SIG-M5 (cell line): ENCODE data around the gene OXLD1.
"Not testable (repeated sequence)": the region's sequence is repeated elsewhere in the genome, so short reads cannot be mapped to it uniquely, and the experiment has no call there.

ENCODE experiments used
- DNase-seq: peaks from one replicate; lab custom pipeline; 2025; lab: John Stamatoyannopoulos, UW

The OXLD1 gene

DNA sequence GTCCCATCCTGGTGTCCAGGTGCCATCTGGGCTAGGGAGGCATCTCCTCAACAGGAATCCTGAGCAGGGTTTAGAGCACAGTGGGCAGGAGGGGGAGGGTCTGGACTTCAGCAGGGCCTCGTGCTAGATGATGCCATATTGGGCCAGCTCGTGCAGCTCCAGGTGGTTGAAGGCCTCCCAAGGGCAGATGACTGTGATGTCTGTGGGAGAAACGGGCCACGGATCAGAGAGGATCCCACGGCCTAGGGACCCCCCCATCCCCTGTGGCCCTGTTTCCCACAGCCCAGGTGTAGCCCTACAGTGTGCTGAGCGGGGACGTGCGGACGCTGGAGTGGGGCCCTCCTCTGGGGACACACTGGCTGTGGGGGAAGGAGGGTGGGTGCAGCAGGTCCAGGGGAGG lies 15.5 kb downstream of the OXLD1 start:
- no peak for DNase-seq

DNA sequence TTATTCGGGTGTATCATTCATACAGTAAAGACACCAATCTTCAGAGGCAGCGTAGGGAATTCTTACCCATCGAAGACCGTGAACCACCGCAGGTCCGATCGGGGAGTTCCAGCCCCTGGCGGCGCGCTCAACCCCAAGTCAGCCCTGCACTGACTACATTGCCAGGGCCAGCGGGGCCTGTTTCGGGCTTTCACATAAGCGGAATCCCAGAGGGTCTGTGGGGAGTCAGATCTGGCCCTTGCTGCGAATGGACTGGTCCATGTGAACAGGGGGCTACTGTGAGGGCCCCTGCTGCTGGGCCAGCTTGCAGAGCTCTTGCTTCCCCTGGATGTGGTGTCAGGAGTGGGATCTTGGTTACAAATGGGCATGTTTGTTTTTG lies 17.7 kb downstream of the OXLD1 start:
- no peak for DNase-seq

DNA sequence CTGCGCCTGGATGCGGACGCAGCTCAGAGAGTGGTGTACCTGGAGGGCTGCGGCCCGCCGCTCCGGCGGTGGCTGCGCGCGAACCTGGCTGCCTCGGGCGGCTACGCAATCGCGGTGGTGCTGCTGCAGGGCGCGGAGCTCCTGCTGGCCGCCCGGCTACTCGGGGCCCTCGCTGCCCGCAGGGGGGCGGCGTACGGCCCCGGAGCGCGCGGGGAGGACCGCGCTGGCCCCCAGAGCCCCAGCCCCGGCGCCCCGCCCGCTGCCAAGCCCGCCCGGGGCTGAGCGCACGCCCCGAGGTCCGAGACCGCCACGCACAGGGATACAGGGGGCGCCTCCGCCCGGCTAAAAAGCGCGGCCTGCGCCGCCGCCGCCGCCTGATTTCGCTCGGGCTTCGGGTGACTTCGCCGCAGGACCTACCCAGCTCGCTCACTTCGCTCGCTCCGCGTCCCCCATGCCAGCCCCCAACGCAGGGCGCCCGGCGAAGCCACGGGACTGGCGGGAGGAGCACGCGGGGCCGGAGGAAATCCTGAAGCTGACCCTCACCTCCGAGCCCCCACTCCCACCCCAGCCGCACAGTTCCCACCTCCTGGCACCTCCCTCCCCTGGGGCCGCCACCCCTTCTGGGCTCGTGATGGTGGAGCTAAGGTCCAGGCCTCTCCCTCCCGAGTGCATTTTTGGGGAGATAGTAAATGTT lies 18.2 kb downstream of the OXLD1 start:
- no peak for DNase-seq

DNA sequence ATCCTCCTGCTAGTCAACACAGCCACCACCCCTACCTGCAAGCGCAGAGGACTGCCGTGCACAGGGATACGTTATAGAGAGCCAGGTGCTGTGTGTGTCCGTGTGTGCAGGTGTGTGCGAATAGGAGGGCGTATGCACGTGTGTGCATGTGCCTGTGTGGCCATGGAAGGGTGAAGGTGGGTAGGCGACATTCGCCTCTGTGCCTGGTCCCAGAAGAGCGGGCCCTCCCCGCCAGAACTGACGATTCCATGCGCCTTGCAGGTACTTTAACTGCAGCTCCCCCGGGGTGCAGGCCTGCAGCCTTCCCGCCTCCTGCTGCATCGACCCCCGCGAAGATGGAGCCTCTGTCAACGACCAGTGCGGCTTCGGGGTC lies 18.8 kb downstream of the OXLD1 start:
- no peak for DNase-seq

DNA sequence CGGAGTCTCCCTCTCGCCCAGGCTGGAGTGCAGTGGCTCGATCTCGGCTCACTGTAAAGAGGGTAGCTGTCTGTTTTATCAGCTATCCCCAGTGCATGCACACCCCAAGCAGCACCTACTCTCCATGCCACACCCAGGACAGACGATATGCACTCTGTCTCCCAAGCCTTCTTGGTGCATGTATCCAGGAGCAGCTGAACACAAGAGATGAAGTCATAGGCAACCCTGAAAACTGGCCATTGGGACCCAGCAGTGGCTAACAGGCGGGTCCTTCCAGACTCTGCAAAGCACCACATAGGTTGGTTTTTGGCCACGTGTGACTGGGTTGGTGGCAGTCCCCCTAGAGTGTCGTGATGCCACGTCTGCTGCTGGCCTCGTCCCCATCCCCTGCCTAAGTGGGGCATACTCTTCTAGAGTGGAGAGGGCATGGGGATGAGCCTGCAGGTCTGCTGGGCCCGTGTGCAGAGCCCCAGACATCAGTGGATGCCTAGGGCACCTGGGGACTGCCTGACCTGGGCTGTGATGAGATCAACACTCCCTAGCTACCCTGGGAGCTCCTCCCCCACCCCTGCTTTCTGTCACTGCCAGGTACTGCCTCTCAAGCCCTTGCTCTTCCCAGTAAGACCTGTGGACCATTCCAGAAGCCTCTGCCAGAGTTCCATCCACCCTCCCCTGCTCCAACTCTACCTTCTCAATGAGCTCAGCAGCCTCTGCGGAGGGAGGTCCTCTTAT lies 19.4 kb downstream of the OXLD1 start:
- no peak for DNase-seq

DNA sequence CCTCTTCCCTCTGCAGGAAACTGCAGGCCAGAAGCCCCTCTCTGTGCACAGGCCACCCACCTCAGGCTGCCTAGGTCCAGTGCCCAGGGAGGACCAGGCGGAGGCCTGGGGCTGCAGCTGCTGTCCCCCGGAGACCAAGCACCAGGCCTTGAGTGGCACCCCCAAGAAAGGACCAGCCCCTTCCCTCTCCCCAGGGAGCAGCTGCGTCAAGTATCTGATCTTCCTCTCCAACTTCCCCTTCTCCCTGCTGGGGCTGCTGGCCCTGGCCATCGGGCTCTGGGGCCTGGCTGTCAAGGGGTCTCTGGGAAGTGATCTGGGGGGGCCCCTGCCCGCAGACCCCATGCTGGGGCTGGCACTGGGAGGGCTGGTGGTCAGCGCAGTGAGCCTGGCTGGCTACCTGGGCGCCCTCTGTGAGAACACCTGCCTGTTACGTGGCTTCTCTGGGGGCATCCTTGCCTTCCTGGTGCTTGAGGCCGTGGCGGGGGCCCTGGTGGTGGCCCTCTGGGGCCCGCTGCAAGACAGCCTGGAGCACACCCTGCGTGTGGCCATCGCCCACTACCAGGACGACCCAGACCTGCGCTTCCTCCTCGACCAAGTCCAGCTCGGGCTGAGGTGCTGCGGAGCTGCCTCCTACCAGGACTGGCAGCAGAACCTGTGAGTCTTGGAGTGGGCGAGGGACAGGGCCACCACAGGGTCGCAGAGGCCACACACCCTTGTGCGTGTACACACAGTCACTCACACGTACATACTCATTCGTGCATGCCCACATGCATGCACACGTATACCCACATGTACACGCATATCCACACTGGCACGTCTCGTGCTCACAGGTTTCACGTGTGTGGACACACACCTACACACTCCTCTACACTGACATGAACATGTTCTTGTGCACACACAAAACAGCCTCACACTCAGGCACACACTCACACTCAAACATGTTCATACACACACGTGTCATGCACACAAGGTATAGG lies 21.1 kb downstream of the OXLD1 start:
- no peak for DNase-seq

DNA sequence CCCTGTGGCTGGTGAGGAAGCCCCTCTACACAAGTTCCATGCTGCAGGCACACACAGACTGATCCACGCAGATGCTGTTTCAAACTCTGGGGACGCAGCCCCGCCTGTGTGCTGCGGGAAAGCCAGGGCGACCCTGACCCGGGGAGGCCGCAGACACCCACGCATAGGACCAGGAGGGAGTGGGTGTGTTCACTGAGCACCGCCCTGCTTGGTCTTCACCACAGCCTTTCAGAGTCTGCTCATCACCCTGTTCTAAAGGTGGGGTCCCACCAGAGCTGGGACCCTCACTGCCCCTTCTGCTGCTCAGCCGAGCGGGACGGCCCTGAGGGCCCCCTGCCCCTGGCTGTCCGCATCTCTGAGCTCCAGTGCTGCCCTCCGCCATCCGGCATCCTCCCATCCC lies 21.9 kb downstream of the OXLD1 start:
- no peak for DNase-seq

DNA sequence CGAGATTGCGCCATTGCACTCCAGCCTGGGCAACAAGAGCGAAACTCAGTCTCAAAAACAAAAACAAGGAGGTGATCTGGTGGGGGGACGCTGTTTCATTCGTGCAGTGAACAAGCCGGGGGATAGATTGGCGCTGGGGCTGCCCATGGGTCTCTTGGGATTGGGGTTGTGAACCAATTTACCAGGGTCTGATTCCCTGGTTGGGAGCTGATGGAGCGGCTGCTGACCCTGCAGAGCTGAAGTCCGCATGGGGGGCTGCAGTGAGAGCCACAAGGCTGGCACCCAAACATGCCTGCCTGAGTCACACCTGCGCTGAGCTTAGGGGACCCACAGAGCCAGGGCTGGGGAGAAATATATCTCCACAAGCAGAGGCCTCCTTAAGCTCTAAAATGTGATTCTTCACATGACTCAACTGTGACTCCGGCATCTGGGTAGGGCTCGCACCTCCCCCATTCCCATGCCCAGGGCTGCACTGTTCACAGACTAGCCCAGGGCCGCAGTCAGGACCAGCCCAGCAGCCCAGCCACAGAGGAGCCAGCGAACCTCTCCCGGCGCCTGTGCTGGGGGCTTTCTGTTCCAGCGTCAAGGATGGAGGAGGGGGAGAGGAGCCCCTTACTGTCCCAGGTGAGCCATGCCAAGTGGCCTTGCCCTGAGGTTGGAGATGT lies 24.4 kb downstream of the OXLD1 start:
- no peak for DNase-seq

DNA sequence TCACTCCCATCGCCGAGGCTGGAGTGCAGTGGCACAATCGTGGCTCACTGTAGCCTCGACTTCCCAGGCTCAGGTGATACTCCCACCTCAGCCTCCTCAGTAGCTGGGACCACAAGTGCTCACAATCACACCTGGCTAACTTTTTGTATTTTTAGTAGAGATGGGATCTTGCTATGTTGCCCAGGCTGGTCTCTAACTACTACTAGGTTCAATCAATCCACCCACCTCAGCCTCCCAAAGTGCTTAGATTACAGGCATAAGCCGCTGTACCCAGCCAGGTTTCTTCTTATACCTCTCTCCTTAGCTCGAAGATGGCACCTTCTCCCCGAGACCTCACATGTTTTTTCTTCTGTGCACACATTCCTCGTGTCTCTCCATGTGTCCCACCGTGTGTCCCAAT lies 26.4 kb downstream of the OXLD1 start:
- no peak for DNase-seq

DNA sequence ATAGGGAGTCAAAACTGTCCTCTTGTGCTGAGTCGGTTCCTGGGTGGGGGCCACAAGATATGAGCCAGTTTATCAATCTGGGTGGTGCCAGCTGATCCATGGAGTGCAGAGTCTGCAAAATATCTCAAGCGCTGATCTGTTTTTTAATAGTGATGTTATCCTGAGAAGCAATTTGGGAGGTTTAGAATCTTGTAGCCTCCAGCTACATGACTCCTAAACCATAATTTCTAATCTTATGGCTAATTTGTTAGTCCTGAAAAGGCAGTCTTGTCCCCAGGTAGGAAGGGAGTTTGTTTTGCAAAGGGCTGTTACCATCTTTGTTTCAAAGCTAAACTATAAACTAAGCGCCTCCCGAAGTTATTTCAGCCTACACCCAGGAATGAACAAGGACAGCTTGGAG lies 27.7 kb downstream of the OXLD1 start:
- DNase-seq = no peak

DNA sequence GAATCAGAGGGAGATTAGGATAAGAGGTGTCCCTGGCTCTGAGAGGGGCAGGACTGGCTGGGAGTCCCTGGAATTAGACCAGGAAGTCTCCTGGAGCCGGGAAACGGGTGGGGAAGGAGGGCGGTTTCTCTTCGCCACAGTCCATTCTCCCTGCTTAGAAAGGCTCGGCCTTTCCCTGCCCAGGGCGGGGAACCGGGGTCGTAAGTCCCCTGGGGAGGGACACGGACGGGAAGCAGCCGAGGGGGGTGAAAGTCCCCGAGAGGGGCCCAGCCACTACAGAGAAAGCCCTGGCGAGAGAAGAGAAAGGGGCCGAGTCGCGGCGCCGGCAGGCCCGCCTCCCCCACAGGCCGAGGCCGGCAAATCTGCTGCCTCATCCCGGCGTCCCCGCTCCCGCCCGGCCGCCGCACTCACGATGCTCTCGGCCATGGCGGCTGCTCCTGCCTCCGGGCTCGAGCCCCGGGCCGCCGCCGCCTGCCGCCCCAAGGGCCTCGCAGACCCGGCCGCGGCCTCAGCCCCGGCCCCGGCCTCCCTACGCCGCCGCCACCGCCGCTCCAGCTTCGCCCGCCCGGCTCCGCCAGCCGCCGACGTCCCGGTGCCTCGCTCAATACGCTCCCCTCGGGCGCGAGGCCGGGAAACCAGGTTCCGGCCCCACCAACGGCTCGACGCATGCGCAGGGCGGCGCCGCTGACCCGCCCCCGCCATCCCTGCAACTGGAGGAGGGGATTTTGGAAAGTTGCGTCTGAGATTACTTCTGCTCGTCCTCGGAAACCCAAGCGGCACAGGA lies 29.7 kb downstream of the OXLD1 start, which contains the start of the genes NPLOC4 and TSPAN10:
Gene NPLOC4, minus strand, starts transcription at position 608 of the 784 bp plus-strand sequence. Its CDS starts 182 bp downstream, at position 426.
Gene TSPAN10, plus strand, starts transcription at position 692 of the 784 bp plus-strand sequence. CDS start 5,217 bp downstream, outside the sequence.
- no peak for DNase-seq

DNA sequence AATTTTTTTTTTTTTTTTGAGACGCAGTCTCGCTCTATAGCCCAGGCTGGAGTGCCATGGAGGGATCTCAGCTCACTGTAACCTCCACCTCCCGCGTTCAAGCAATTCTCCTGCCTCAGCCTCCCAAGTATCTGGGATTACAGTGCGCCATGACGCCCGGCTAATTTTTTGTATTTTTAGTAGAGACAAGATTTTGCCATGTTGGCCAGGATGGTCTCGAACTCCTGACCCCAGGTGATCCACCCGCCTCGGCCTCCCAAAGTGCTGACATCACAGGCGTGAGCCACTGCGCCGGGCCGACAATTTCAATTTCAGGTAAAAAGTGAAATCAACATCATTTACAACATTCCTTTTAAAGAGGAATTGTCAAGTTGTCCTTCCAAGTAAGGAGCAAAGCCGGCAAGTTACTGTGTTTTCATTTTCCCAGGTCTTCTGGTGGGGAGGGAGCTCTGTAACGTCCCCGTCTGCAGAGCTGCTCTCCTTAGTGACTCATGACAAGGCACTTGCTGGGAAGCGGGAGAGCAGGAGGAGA lies 30.4 kb downstream of the OXLD1 start:
- no peak for DNase-seq

DNA sequence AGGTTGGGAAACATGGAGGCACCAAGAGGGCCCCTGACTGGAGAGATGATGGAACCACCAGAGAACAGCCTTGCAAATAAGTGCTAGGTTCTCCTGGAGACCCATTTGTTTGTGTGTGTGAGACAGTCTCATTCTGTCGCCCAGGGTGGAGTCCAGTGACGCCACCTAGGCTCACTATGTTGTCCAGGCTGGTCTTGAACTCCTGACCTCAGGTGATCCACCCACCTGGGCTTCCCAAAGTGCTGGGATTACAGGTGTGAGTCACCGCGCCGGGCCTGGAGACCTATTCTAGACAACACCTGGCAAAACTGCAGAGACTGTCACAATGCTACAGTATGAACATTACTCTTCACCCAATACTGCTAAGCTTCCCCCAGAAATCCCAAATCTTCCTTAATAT lies 31.0 kb downstream of the OXLD1 start:
- DNase-seq = no peak

DNA sequence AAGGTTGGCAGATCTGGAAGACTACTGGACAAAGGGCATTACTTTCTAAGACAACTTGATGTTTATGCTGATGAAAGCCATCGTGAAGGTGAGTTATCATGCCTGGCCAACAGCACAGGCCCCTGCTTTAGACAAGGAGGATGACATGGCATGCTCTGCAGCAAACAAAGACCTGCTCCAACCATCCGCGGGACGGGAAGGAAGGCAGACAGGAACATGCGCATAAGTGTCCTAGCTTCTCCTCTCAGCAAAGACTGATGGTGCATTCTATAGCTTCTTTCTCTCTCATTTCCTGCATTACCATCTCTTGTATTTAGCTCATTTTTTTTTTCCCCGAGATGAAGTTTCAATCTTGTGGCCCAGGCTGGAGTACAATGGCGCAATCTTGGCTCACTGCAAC lies 34.9 kb downstream of the OXLD1 start:
- DNase-seq = no peak

DNA sequence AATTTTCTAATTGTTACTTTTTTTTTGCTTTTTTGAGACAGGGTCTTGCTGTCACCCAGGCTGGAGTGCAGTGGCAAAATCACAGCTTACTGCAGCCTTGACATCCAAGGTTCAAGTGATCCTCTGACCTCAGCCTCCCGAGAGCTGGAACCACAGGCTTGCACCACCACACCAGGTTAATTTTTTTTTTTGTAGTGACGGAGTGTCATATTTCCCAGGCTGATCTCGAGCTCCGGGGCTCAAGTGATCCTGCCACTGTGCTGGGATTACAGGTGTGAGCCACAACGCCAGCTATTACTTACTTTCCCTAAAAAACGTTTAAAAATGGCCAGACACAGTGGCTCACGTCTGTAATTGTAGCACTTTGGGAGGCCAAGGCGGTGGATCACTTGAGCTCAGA lies 36.1 kb downstream of the OXLD1 start:
- DNase-seq = no peak

DNA sequence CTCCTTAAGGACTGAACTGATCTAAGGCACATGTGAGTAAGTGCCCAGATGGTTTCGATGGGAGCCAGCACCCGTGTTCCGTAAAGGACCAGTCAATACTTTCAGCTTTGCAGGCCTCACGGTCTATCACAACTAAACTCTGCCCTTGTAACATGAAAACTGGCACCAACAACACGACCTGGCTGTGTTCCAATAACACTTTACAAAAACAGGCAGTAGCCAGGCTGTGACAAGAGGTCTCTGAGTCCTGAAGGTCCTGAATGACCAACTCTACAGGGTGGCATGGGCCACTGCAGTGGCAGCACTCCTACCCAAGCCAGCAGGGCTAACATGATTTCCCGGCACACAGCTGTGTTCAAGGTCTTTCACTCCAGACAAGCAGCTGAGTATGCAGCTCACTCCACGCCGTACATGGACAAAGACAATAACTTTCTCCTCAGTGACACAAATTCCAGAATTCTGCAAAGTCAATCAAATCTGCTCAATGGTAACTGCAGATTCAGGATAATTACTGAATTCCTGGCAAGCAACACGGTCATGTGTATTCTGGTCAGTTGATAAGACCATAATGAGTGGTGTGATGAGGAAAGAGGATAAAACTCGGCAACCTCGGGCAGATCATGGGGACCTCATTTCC lies 44.8 kb downstream of the OXLD1 start:
- no peak for DNase-seq

DNA sequence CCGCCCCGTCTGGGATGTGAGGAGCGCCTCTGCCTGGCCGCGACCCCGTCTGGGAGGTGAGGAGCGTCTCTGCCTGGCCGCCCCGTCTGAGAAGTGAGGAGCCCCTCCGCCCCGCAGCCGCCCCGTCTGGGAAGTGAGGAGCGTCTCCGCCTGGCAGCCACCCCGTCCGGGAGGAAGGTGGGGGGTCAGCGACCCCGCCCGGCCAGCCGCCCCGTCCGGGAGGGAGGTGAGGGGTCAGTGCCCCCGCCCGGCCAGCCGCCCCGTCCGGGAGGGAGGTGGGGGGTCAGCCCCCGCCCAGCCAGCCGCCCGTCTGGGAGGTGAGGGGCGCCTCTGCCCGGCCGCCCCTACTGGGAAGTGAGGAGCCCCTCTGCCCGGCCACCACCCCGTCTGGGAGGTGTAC lies 48.1 kb downstream of the OXLD1 start:
- DNase-seq = not testable (repeated sequence)

DNA sequence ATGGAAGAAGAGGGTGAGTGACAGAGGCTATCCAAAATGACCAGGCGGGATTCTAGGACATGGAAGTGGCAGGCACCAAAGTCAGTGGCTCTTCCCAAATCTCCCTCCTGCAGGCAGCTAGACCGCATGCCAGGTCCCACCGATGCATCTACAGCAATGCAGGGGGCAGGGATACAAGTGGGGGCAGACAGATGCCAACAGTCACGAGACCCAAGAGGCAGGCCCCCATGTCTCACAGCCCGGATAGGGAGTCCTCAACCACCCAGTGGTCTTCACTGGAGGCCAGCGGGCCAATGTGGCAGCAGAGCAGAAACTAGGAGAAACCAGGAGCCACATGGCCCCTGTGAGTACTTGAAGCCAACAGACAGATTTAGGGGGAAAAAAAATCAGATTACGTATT lies 49.5 kb downstream of the OXLD1 start:
- DNase-seq = no peak

DNA sequence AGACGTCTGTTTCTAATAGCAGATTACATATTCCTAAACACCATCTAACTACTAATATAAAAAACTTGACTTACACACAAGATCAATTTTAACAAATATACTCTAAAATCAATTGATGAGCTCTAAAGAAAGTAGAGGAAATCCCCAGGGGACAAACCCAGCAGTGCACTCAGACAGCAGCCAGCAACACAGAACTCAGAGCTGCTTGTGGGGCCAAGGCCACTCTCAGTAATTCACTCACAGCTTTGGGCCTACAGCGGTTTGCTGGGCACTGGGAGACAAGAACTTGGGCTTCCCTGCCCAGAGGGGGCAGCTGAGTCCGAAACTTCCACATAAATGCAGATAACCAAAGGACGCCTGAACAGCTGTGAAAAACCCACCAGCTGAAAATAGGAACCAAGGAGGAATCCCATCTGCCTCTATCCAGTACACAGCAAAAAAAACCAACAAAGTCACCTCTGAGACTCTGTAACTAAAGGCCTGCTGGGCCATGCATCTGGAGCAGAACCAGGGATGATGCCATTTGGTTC lies 50.9 kb downstream of the OXLD1 start:
- no peak for DNase-seq
